Epithelial cell of proximal tubule (primary cell): ENCODE measurements around the gene LIMCH1. TPM values are rescaled to one million over a fixed set of nuclear protein-coding genes. Genes with fewer than 3 reads are reported as not detected.

ENCODE experiments used
- DNase-seq: peaks from one replicate; pipeline ENCODE4 v3.0.0-alpha.2; 2011; ENCODE audit warnings: low read depth
- H3K4me3 ChIP-seq: 2 replicates; pipeline ENCODE4 v1.5.1; 2011; ENCODE audit warnings: low read depth, mild to moderate bottlenecking, low read length
- CTCF ChIP-seq: conservative IDR thresholded peaks from 2 replicates; pipeline ENCODE4 v1.5.1; 2012; ENCODE audit warnings: low read depth, mild to moderate bottlenecking, low read length
- total RNA-seq: library from RNA; depleted of rRNA; stranded (reverse); fragments of >200 nt; gene quantifications from 2 replicates; pipeline ENCODE4 v1.2.3, GENCODE V29; 2015

Gene LIMCH1
- total RNA-seq, 1 donor from 2014 or later: 15.5 TPM

GRCh38 chr4:41748074-41748570 is 210.2 kb downstream of the LIMCH1 start:
- no peak overlapping the region for H3K4me3 ChIP-seq
- no peak for TF ChIP-seq CTCF
- no peak for DNase-seq

GRCh38 chr4:41748571-41749475 is 210.9 kb downstream of the LIMCH1 start, which contains the start of gene PHOX2B:
PHOX2B (minus strand) TSS chr4:41748725; CDS start chr4:41748610, 115 bp downstream.
- no peak for DNase-seq
- no peak within 1 kb of the TSS for H3K4me3 ChIP-seq
- TF ChIP-seq CTCF: no peak

- no peak for DNase-seq
- no peak for TF ChIP-seq CTCF
- H3K4me3 ChIP-seq: no peak overlapping the region
These were observed 211.7 kb downstream of the LIMCH1 start for GRCh38 chr4:41749631-41750039.

Other genes starting within 250 kb of the LIMCH1 start
- not detected in 2 replicates for gene PHOX2B, start 210.6 kb downstream of the LIMCH1 start, total RNA-seq